Measurements from ENCODE around the gene LUZP2.

Gene LUZP2

GRCh38 chr11:24645563-24645962 lies 148.7 kb downstream of the LUZP2 start (continued):
- TF ChIP-seq PATZ1 (CRISPR knock-in tag; IDR thresholded peaks at IDR 0.05; ENCODE audit: borderline replicate concordance) (no peak), ZFP3 (CRISPR knock-in tag; IDR thresholded peaks at IDR 0.05) (no peak)

- ATAC-seq = no peak
- TF ChIP-seq POU6F1 (CRISPR knock-in tag; IDR thresholded peaks at IDR 0.05; ENCODE audit: borderline replicate concordance, low read depth) (no peak), OSR1 (CRISPR knock-in tag; IDR thresholded peaks at IDR 0.05) (no peak), ZNF565 (CRISPR knock-in tag; conservative IDR thresholded peaks at IDR 0.05; ENCODE audit: low read depth) (no peak), ZNF70 (CRISPR knock-in tag; IDR thresholded peaks at IDR 0.05) (no peak), TOX (CRISPR knock-in tag; IDR thresholded peaks at IDR 0.05; ENCODE audit: borderline replicate concordance) (no peak), CSDC2 (CRISPR knock-in tag; IDR thresholded peaks at IDR 0.05) (no peak), ZNF8 (CRISPR knock-in tag; IDR thresholded peaks at IDR 0.05) (no peak), ARNTL (CRISPR knock-in tag; IDR thresholded peaks at IDR 0.05; ENCODE audit: borderline replicate concordance, low read depth) (no peak), TCF4 (CRISPR knock-in tag; IDR thresholded peaks at IDR 0.05; ENCODE audit: borderline replicate concordance) (no peak), GLIS3 (CRISPR knock-in tag; IDR thresholded peaks at IDR 0.05) (no peak), ISL1 (CRISPR knock-in tag; IDR thresholded peaks at IDR 0.05) (no peak), ZFP3 (CRISPR knock-in tag; IDR thresholded peaks at IDR 0.05) (no peak), CSRNP3 (CRISPR knock-in tag; IDR thresholded peaks at IDR 0.05) (no peak), ZC3H10 (CRISPR knock-in tag; IDR thresholded peaks at IDR 0.05) (no peak)
- TF ChIP-seq, protein P1, sequence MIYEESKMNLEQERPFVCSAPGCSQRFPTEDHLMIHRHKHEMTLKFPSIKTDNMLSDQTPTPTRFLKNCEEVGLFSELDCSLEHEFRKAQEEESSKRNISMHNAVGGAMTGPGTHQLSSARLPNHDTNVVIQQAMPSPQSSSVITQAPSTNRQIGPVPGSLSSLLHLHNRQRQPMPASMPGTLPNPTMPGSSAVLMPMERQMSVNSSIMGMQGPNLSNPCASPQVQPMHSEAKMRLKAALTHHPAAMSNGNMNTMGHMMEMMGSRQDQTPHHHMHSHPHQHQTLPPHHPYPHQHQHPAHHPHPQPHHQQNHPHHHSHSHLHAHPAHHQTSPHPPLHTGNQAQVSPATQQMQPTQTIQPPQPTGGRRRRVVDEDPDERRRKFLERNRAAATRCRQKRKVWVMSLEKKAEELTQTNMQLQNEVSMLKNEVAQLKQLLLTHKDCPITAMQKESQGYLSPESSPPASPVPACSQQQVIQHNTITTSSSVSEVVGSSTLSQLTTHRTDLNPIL (CRISPR knock-in tag; IDR thresholded peaks at IDR 0.05; ENCODE audit: low read depth) = no peak
Observed at GRCh38 chr11:24651873-24652272, 155.0 kb downstream of the LUZP2 start.

DNA sequence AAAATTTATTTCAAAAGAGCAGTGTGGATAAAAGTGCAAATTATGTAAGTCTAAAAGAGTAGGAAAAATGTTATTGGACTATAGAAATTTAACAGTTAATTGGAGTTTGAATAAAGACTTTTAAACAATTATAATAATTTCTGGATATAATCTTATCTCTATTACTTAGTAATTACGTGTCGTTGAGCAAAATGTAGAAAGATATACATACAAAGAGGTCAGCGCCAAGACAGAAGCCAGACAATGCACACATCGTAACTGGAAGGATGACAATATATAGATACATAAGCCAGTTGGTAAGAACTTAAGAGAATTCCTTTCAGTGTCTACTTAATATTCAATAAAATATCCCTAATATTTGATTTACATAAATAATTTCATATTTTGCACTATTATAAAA lies 157.0 kb downstream of the LUZP2 start:
- ATAC-seq = no peak

GRCh38 chr11:24661331-24661730 lies 164.5 kb downstream of the LUZP2 start:
- no peak for ATAC-seq
- no peak for TF ChIP-seq ZFP30 (CRISPR knock-in tag; IDR thresholded peaks at IDR 0.05)
- no peak for TF ChIP-seq ZC3H10 (CRISPR knock-in tag; IDR thresholded peaks at IDR 0.05)
- no peak for TF ChIP-seq PATZ1 (CRISPR knock-in tag; IDR thresholded peaks at IDR 0.05; ENCODE audit: borderline replicate concordance)
- no peak for TF ChIP-seq ZFP3 (CRISPR knock-in tag; IDR thresholded peaks at IDR 0.05)
- TF ChIP-seq, protein P1 (CRISPR knock-in tag; IDR thresholded peaks at IDR 0.05; ENCODE audit: low read depth) = no peak
- TF ChIP-seq POU6F1 (CRISPR knock-in tag; IDR thresholded peaks at IDR 0.05; ENCODE audit: borderline replicate concordance, low read depth) = no peak
- TF ChIP-seq ZNF8 (CRISPR knock-in tag; IDR thresholded peaks at IDR 0.05) = no peak
- no peak for TF ChIP-seq TSHZ2 (CRISPR knock-in tag; IDR thresholded peaks at IDR 0.05)
- no peak for TF ChIP-seq BACH2 (CRISPR knock-in tag; IDR thresholded peaks at IDR 0.05; ENCODE audit: borderline replicate concordance)
- TF ChIP-seq PPARA (CRISPR knock-in tag; IDR thresholded peaks at IDR 0.05; ENCODE audit: borderline replicate concordance) = no peak
- TF ChIP-seq SNAI2 (CRISPR knock-in tag; IDR thresholded peaks at IDR 0.05) = no peak

More for the DNA sequence above, 157.0 kb downstream of the LUZP2 start:
- no peak for TF ChIP-seq PPARA (CRISPR knock-in tag; IDR thresholded peaks at IDR 0.05; ENCODE audit: borderline replicate concordance)
